ENCODE measurements around the gene PIPOX.
"Not testable (repeated sequence)": the region's sequence is repeated elsewhere in the genome, so short reads cannot be mapped to it uniquely, and the experiment has no call there.

Gene PIPOX

GRCh38 chr17:29086628-29087332, 43.8 kb downstream of the PIPOX start:
- Histone ChIP-seq H3K4me3 (ENCODE audit: low read length in 2 of 2) (no peak overlapping the region), H3K27ac (ENCODE audit: low read length) (no peak overlapping the region), H3K4me1 (ENCODE audit: control insufficient read depth, insufficient read depth, low read length) (peaks cover 8% of the 10 kb centered on the region), H3K27me3 (ENCODE audit: control insufficient read depth in 1 of 2, insufficient read depth in 2 of 2, low read length in 2 of 2) (no peaks in the 10 kb centered on the region), H3K36me3 (ENCODE audit: control insufficient read depth in 2 of 2, insufficient read depth in 2 of 2, low read length in 2 of 2) (peaks cover 28 to 59% of the 10 kb centered on the region in 2 donors), H3K9ac (ENCODE audit: low read length in 2 of 2) (no peak overlapping the region), H3K9me3 (ENCODE audit: control insufficient read depth in 2 of 2, low read length in 2 of 2) (no peaks in the 10 kb centered on the region)

GRCh38 chr17:29088782-29089181, 45.8 kb downstream of the PIPOX start:
- not testable (repeated sequence) for H3K27me3 ChIP-seq (ENCODE audit: control insufficient read depth in 1 of 2, insufficient read depth in 2 of 2, low read length in 2 of 2); H3K27ac ChIP-seq (ENCODE audit: low read length); H3K4me3 ChIP-seq (ENCODE audit: low read length in 2 of 2); H3K9ac ChIP-seq (ENCODE audit: low read length in 2 of 2); H3K4me1 ChIP-seq (ENCODE audit: control insufficient read depth, insufficient read depth, low read length); H3K9me3 ChIP-seq (ENCODE audit: control insufficient read depth in 2 of 2, low read length in 2 of 2)
- H3K36me3 ChIP-seq (ENCODE audit: control insufficient read depth in 2 of 2, insufficient read depth in 2 of 2, low read length in 2 of 2) = peaks cover 34 to 66% of the 10 kb centered on the region in 2 donors

GRCh38 chr17:29089601-29090044, 46.7 kb downstream of the PIPOX start:
- H3K9ac ChIP-seq (ENCODE audit: low read length in 2 of 2) = peak overlapping the region in 1 of 2 donors; percentile 1
- H3K4me3 ChIP-seq (ENCODE audit: low read length in 2 of 2) = no peak overlapping the region
- H3K4me1 ChIP-seq (ENCODE audit: control insufficient read depth, insufficient read depth, low read length) = peaks cover 6% of the 10 kb centered on the region
- H3K36me3 ChIP-seq (ENCODE audit: control insufficient read depth in 2 of 2, insufficient read depth in 2 of 2, low read length in 2 of 2) = peaks cover 43 to 70% of the 10 kb centered on the region in 2 donors
- H3K9me3 ChIP-seq (ENCODE audit: control insufficient read depth in 2 of 2, low read length in 2 of 2) = no peaks in the 10 kb centered on the region
- H3K27ac ChIP-seq (ENCODE audit: low read length) = no peak overlapping the region
- no peaks in the 10 kb centered on the region for H3K27me3 ChIP-seq (ENCODE audit: control insufficient read depth in 1 of 2, insufficient read depth in 2 of 2, low read length in 2 of 2)

GRCh38 chr17:29090108-29090507, 47.2 kb downstream of the PIPOX start:
- Histone ChIP-seq H3K4me1 (ENCODE audit: control insufficient read depth, insufficient read depth, low read length) (peaks cover 2% of the 10 kb centered on the region), H3K9me3 (ENCODE audit: control insufficient read depth in 2 of 2, low read length in 2 of 2) (no peaks in the 10 kb centered on the region), H3K27ac (ENCODE audit: low read length) (no peak overlapping the region), H3K9ac (ENCODE audit: low read length in 2 of 2) (peak overlapping the region in 1 of 2 donors; percentile 1), H3K27me3 (ENCODE audit: control insufficient read depth in 1 of 2, insufficient read depth in 2 of 2, low read length in 2 of 2) (no peaks in the 10 kb centered on the region), H3K4me3 (ENCODE audit: low read length in 2 of 2) (no peak overlapping the region), H3K36me3 (ENCODE audit: control insufficient read depth in 2 of 2, insufficient read depth in 2 of 2, low read length in 2 of 2) (peaks cover 43 to 74% of the 10 kb centered on the region in 2 donors)

GRCh38 chr17:29090750-29091605, 48.0 kb downstream of the PIPOX start:
- H3K27ac ChIP-seq (ENCODE audit: low read length) = no peak overlapping the region
- H3K4me3 ChIP-seq (ENCODE audit: low read length in 2 of 2) = no peak overlapping the region
- no peaks in the 10 kb centered on the region for H3K27me3 ChIP-seq (ENCODE audit: control insufficient read depth in 1 of 2, insufficient read depth in 2 of 2, low read length in 2 of 2)
- H3K9me3 ChIP-seq (ENCODE audit: control insufficient read depth in 2 of 2, low read length in 2 of 2) = no peaks in the 10 kb centered on the region
- no peaks in the 10 kb centered on the region for H3K4me1 ChIP-seq (ENCODE audit: control insufficient read depth, insufficient read depth, low read length)
- H3K9ac ChIP-seq (ENCODE audit: low read length in 2 of 2) = no peak overlapping the region
- peaks cover 44 to 71% of the 10 kb centered on the region in 2 donors for H3K36me3 ChIP-seq (ENCODE audit: control insufficient read depth in 2 of 2, insufficient read depth in 2 of 2, low read length in 2 of 2)

GRCh38 chr17:29091606-29092289, 48.8 kb downstream of the PIPOX start:
- Histone ChIP-seq H3K27ac (ENCODE audit: low read length) (no peak overlapping the region), H3K9ac (ENCODE audit: low read length in 2 of 2) (no peak overlapping the region), H3K9me3 (ENCODE audit: control insufficient read depth in 2 of 2, low read length in 2 of 2) (no peaks in the 10 kb centered on the region)

GRCh38 chr17:29093090-29093871, 50.3 kb downstream of the PIPOX start:
- no peaks in the 10 kb centered on the region for H3K4me1 ChIP-seq (ENCODE audit: control insufficient read depth, insufficient read depth, low read length)
- H3K27ac ChIP-seq (ENCODE audit: low read length) = no peak overlapping the region
- H3K27me3 ChIP-seq (ENCODE audit: control insufficient read depth in 1 of 2, insufficient read depth in 2 of 2, low read length in 2 of 2) = no peaks in the 10 kb centered on the region
- no peak overlapping the region for H3K9ac ChIP-seq (ENCODE audit: low read length in 2 of 2)
- no peak overlapping the region for H3K4me3 ChIP-seq (ENCODE audit: low read length in 2 of 2)
- H3K9me3 ChIP-seq (ENCODE audit: control insufficient read depth in 2 of 2, low read length in 2 of 2) = no peaks in the 10 kb centered on the region
- peaks cover 52 to 75% of the 10 kb centered on the region in 2 donors for H3K36me3 ChIP-seq (ENCODE audit: control insufficient read depth in 2 of 2, insufficient read depth in 2 of 2, low read length in 2 of 2)

More at GRCh38 chr17:29091606-29092289, 48.8 kb downstream of the PIPOX start:
- Histone ChIP-seq H3K4me3 (ENCODE audit: low read length in 2 of 2) (no peak overlapping the region), H3K36me3 (ENCODE audit: control insufficient read depth in 2 of 2, insufficient read depth in 2 of 2, low read length in 2 of 2) (peaks cover 43 to 71% of the 10 kb centered on the region in 2 donors), H3K4me1 (ENCODE audit: control insufficient read depth, insufficient read depth, low read length) (no peaks in the 10 kb centered on the region), H3K27me3 (ENCODE audit: control insufficient read depth in 1 of 2, insufficient read depth in 2 of 2, low read length in 2 of 2) (no peaks in the 10 kb centered on the region)

GRCh38 chr17:29094101-29094708, 51.3 kb downstream of the PIPOX start:
- no peak overlapping the region for H3K4me3 ChIP-seq (ENCODE audit: low read length in 2 of 2)
- H3K9me3 ChIP-seq (ENCODE audit: control insufficient read depth in 2 of 2, low read length in 2 of 2) = no peaks in the 10 kb centered on the region
- no peaks in the 10 kb centered on the region for H3K27me3 ChIP-seq (ENCODE audit: control insufficient read depth in 1 of 2, insufficient read depth in 2 of 2, low read length in 2 of 2)
- peaks cover 61 to 83% of the 10 kb centered on the region in 2 donors for H3K36me3 ChIP-seq (ENCODE audit: control insufficient read depth in 2 of 2, insufficient read depth in 2 of 2, low read length in 2 of 2)
- H3K27ac ChIP-seq (ENCODE audit: low read length) = no peak overlapping the region
- H3K9ac ChIP-seq (ENCODE audit: low read length in 2 of 2) = no peak overlapping the region
- H3K4me1 ChIP-seq (ENCODE audit: control insufficient read depth, insufficient read depth, low read length) = no peaks in the 10 kb centered on the region

- no peaks in the 10 kb centered on the region for H3K4me1 ChIP-seq (ENCODE audit: control insufficient read depth, insufficient read depth, low read length)
- H3K36me3 ChIP-seq (ENCODE audit: control insufficient read depth in 2 of 2, insufficient read depth in 2 of 2, low read length in 2 of 2) = peaks cover 65 to 73% of the 10 kb centered on the region in 2 donors
- no peak overlapping the region for H3K4me3 ChIP-seq (ENCODE audit: low read length in 2 of 2)
- no peak overlapping the region for H3K9ac ChIP-seq (ENCODE audit: low read length in 2 of 2)
- H3K27me3 ChIP-seq (ENCODE audit: control insufficient read depth in 1 of 2, insufficient read depth in 2 of 2, low read length in 2 of 2) = no peaks in the 10 kb centered on the region
- H3K9me3 ChIP-seq (ENCODE audit: control insufficient read depth in 2 of 2, low read length in 2 of 2) = no peaks in the 10 kb centered on the region
- H3K27ac ChIP-seq (ENCODE audit: low read length) = no peak overlapping the region
Observed at GRCh38 chr17:29095439-29095838, 52.5 kb downstream of the PIPOX start.

- Histone ChIP-seq H3K9me3 (ENCODE audit: control insufficient read depth in 2 of 2, low read length in 2 of 2) (no peaks in the 10 kb centered on the region), H3K9ac (ENCODE audit: low read length in 2 of 2) (no peak overlapping the region), H3K4me1 (ENCODE audit: control insufficient read depth, insufficient read depth, low read length) (no peaks in the 10 kb centered on the region), H3K27me3 (ENCODE audit: control insufficient read depth in 1 of 2, insufficient read depth in 2 of 2, low read length in 2 of 2) (no peaks in the 10 kb centered on the region), H3K4me3 (ENCODE audit: low read length in 2 of 2) (no peak overlapping the region), H3K27ac (ENCODE audit: low read length) (no peak overlapping the region), H3K36me3 (ENCODE audit: control insufficient read depth in 2 of 2, insufficient read depth in 2 of 2, low read length in 2 of 2) (peaks cover 66 to 71% of the 10 kb centered on the region in 2 donors)
Observed at GRCh38 chr17:29096094-29096493, 53.2 kb downstream of the PIPOX start.

All from stomach smooth muscle (tissue), 2 donors.